GM23248 (cell line): ENCODE measurements around the gene ZNF280C.

ENCODE experiments used
- EZH2 ChIP-seq: fragments of 200-600 bp; sonication (generic); IDR thresholded peaks from 2 replicates; pipeline ENCODE4 v1.6.1; 2018; ENCODE audit warnings: antibody characterized with exemption, mild to moderate bottlenecking; ENCODE audit not compliant: insufficient read depth, poor library complexity, severe bottlenecking
- EZH2phosphoT487 ChIP-seq: fragments of 200-600 bp; sonication (generic); IDR thresholded peaks from 2 replicates; pipeline ENCODE4 v1.6.1; 2018; ENCODE audit warnings: antibody characterized with exemption, moderate library complexity, mild to moderate bottlenecking, low read depth; ENCODE audit not compliant: insufficient read depth

DNA sequence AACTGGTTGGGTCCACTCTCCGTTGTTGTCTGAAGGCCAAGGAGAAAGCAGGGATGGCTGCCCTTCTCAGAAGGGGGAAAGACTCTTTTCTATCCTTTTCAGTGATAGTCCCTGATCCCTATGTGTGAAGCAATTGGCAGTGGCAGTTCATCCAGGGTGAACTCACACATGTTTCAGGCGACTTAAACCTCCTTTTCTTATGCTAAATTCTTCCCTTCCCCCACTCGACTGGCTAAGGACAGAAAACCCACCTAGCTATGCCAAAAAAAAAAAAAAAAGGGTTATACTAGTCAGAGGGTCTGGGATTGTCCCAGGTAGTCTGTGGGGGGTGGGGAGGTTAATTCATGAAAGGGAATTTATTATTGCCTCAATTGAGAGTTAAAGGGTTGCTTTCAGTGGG lies 12.2 kb upstream of the ZNF280C start:
- TF ChIP-seq EZH2 = no peak
- no peak for TF ChIP-seq EZH2phosphoT487
